HG02943 (cell line): Measurements from ENCODE around the gene CNTF.

Source experiments
- ATAC-seq: cut with Tn5 transposase; IDR thresholded peaks from one replicate; pipeline ENCODE4 v1.9.1; 2021; ENCODE audit warnings: mild to moderate bottlenecking, low read depth, moderate library complexity; ENCODE audit not compliant: unreplicated experiment

The CNTF gene

GRCh38 chr11:58641341-58641740 is 18.9 kb downstream of the CNTF start:
- ATAC-seq: no peak

DNA sequence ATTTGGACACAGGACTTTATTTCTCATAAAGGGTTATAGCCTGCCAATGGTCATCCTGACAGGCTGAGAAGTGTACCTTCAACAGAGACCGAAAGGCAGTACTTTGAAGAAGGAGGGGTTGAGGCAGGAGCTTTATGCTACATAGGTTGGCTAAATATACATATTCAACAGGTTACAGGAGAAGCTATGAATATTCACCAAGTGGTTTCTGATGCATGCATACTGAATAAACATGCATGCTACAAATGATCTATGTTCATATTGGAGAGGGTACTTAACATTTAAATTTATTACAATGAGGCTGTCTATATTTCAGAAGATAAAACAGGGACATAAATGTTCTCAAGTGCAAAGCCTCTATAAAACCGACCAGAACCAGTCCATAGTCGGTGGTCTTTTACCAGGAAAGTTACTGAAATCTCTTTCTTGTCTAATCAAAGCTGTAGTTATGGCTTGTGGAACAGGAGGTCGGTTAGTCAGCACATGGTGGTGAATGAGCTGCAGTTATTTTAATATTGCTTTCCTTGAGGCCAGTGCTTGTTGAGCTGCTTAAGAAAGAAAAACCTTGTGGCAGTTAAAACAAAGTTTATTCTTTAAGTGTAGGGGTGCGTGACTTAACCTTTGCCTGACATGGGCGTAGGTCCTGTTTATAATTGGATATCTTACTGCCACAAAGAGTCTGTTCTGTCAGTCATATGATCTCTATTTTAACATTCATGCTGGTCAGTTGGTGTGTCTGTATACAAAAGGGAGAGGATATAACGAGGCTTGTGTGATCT is 19.5 kb downstream of the CNTF start:
- no peak for ATAC-seq

DNA sequence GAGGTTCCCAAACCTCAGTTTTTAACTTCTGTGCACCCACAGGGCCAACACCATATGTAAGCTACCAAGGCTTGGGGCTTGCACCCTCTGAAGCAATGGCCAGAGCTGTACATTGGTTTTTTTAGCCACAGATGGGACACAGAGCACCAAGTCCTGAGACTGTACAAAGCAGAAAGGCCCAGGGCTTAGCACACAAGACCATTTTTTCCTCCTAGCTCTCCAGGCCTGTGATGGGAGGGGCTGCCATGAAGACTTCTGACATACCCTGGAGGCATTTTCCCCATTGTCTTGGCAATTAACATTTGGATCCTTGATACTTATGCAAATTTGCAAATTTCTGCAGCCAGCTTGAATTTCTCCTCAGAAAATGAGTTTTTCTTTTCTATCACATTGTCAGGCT is 23.4 kb downstream of the CNTF start:
- no peak for ATAC-seq

DNA sequence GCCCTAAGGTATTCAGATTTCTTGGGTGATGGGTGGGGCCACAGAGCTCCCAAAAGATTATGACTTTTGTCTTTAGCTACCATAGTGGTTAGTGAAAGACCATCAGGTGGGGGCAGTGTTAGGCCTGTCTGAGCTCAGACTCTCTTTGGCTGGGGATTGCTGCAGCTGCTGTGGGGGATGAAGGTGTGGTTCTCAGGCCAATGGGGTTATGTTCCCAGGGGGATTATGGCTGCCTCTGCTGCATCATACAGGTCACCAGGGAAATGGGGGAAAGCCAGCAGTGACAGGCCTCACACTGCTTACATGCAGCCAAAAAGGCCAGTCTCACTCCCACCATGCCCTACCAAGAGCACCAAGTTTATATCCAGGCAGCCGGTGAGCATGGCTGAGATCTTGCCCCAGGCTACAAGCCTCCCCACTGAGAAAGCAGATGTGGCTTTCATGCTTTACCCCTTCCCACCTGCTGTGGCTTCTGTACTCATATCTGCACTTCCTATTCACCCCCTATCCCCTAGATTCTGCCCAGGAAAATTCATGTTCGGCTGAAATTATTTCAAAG is 24.8 kb downstream of the CNTF start:
- peak; percentile 77 for ATAC-seq

GRCh38 chr11:58647866-58648265 is 25.4 kb downstream of the CNTF start:
- no peak for ATAC-seq

GRCh38 chr11:58649623-58650022 is 27.2 kb downstream of the CNTF start:
- ATAC-seq: no peak

DNA sequence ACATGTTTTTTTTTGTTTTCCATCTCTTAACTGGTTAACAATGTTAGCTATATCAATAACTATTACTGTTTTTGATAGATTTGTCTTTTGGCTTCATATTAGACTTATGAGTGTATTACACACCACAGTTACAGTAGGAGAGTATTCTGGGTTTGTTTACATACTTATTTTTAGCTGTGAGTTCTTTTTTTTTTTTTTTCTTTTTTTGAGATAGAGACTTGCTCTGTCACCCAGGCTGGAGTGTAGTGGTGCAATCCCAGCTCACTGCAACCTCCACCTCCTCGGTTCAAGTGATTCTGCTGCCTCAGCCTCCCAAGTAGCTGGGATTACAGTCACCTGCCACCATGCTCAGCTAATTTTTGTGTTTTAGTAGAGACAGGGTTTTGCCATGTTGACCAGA is 28.0 kb downstream of the CNTF start:
- ATAC-seq: no peak

GRCh38 chr11:58652726-58653280 is 30.3 kb downstream of the CNTF start:
- ATAC-seq: no peak

DNA sequence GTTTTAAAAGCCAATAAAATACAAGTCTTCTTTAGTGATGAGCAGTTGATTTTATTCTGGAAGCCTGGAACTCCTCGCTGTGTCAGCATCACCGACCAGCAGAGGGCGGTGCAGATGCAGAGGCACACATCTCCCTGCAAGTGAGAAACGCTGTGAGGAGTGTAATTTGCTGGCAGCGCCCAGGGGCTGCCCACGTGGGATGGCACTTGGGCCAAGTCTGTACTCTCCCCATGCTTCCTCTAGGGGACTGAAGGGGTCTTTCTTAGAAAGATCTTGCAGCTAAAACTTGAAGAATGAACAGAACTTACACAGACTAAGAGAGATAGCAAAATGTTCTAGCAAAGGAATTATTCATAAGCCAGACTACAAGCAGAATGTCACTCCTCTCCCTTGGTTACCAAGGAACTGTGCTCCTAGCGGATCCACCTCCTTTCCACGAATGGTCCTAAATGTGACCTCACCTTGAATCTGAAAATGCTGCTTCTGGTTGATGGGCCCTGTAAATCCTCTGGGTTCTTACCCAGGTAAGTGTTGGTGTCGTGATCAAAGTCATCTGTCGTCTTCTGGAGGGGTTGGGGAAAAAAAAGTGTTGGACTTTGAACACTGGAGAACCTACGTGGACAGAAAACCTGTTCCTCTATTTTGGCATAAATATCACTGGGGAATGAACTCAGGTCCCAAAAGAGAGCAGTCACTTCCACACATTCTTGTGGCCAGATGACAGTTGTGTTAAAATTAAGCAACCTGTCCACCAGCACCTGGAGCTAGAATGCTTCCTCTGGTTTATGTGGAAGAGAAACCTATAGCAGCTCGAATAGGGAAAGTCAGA is 31.8 kb downstream of the CNTF start:
- ATAC-seq: peak; percentile 92

DNA sequence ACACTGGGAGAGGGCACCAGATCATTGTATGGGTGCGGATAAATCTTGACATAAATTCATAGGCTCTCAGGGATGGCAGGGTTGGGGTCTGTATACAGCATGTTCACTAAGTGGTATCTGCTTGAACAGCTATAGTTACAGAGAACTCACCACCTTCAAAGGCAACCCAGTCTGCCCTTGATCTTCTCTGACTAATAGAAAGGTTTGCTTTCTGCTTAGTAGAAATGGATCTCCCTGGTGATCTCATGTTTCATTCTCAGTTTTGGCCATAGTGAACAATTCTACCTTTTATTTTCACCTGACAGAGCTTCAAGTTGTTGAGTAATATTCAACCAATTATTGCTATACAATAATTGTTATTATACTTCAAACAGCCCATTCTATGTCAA is 32.4 kb downstream of the CNTF start:
- ATAC-seq: no peak

GRCh38 chr11:58656348-58656747 is 33.9 kb downstream of the CNTF start:
- ATAC-seq: no peak

DNA sequence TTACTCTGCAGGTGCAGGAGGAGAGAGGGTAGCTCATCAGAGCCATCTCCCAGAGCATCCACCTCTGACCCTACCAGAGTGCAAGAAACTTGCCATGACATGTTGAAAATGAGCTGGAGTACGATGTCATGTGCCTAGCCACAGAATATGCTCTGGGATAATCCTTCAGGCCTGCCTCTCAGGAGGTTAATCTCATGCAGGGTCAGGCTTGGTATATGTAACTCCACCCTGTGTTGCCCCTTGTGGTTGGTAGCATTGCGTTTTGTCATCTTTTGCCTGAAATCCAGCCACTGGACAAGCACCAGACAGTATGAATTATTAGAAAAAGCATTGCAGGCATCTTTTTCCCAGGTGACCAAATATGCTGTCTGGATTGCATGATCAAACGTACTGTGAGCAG is 36.2 kb downstream of the CNTF start:
- no peak for ATAC-seq

DNA sequence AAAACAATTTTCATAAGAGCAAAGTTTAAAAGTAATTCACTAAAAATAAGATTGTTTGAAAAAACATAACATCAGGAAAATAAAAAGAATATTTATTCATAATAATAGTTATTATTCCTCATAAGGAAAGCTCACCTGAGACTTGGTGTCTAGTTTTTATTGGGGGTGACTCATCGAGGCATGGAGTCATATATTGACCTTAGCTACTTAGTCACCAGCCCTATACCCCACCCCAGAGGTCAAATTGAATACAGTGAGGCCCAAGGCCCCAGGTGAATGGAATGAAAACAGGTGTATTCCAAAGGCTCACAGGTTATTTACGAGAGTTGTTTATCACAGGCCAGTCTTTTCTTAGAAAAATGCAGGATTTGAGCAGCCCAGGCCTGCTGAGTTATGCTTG is 36.9 kb downstream of the CNTF start:
- ATAC-seq: no peak

- ATAC-seq: no peak
Observed at GRCh38 chr11:58659910-58660570, 37.6 kb downstream of the CNTF start.

- ATAC-seq: no peak
Observed at GRCh38 chr11:58671983-58672633, 49.6 kb downstream of the CNTF start.

DNA sequence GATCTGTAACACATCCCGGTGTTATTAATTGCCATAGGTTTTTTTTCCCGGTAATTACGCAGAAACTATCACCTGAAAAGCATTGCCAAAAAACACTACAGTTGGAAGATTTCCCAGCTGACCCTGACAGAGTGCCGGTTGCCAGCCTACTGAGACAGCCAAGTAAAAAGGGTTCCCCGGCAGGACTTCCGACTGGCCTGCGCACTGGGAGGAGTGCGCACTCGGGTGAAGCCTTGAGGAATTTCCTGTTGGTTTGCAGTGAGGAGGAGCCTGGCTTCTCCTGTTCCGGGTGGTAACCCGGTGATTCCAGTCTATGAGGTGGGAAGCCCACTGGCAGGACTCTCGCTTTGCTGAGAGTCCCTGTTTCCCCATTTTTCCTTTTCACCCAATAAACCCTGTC is 52.1 kb downstream of the CNTF start:
- no peak for ATAC-seq
